Type B pancreatic cell (in vitro differentiated cells): Measurements from ENCODE around the gene KDM5B. TPM values are rescaled to one million over a fixed set of nuclear protein-coding genes. Genes with fewer than 3 reads are reported as not detected.

Experiments used
- DNase-seq: peaks from one replicate; pipeline ENCODE4 v3.0.0; 2021; ENCODE audit warnings: mixed read lengths; ENCODE audit not compliant: unreplicated experiment; ENCODE audit errors: extremely low spot score
- H3K27ac Mint-ChIP-seq: 2 replicates; pipeline ENCODE4 v1.8.0; 2021; ENCODE audit warnings: mild to moderate bottlenecking, mixed read lengths
- H3K27me3 Mint-ChIP-seq: 2 replicates; pipeline ENCODE4 v1.8.0; 2021; ENCODE audit warnings: mixed read lengths
- H3K36me3 Mint-ChIP-seq: 2 replicates; pipeline ENCODE4 v1.8.0; 2021; ENCODE audit warnings: mixed read lengths
- H3K4me1 Mint-ChIP-seq: one replicate; pipeline ENCODE4 v1.8.0; 2021; ENCODE audit warnings: mixed read lengths; ENCODE audit not compliant: unreplicated experiment
- H3K4me3 Mint-ChIP-seq: 2 replicates; pipeline ENCODE4 v1.8.0; 2021; ENCODE audit warnings: mild to moderate bottlenecking, mixed read lengths
- H3K9me3 Mint-ChIP-seq: 2 replicates; pipeline ENCODE4 v1.8.0; 2021; ENCODE audit warnings: mixed read lengths
- long read RNA-seq: library from polyadenylated mRNA; unstranded; transcript quantifications from one replicate; pipeline ENCODE4 v2.0.0, GENCODE V29; 2020
- total RNA-seq: library from RNA; stranded (reverse); gene quantifications from 2 replicates; pipeline ENCODE4 v1.2.1, GENCODE V29; 2021; ENCODE audit warnings: low replicate concordance
- TF ChIP-seq, protein P1 (sequence below): fragments of 200-600 bp; sonication (generic); conservative IDR thresholded peaks from 2 replicates; pipeline ENCODE4 v1.5.0; 2021; ENCODE audit warnings: antibody characterized with exemption, mild to moderate bottlenecking

Gene KDM5B
- 165 and 182 TPM in 2 replicates for total RNA-seq
- long read RNA-seq, full-length matches to known transcripts = 36 of 168 reads
- long read RNA-seq, partial matches to known transcripts = 123 of 168 reads
- long read RNA-seq, other reads (novel, unspliced or antisense) = 9 of 168 reads

DNA sequence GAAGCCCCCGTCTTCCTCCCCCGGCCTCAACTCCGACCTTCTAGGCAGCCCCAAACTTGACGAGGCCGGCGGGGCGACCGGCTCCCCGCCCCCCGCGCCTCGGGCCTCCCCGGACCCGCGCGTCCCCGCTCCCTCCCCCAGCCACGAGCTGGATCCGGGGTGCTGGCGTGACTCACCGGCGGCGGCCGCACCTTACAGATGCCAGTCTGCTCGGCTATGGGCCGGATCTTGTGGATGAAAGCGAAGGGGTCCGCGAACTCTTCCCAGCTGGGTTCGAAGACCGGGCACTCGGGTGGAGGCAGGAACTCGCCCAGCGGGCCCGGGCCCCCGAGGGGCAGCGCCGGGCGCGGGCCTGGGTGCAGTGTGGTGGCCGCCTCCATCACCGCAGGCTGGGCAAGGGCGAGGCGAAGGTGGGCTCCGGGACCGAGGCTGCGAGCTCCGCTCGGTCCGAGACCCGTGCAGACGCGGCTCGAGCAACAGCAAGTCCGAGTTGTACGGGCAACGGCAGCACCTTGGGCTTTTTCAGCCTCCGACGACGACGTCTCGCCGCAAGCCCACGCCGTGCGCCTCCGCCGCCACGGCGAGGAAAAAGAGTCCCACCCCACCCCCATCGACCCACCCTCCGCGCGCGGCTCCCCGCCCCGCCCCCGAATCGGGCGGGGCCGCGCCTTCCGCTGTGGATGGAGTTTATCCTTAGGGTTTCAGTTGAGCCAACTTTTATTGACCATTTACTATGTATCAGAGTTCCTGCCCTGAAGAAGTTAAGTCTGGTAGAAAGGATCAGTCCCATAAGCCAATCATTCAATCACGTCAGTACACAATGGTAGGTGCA lies at the start of gene KDM5B:
KDM5B (minus strand) TSS at position 496 of the 832 bp plus-strand sequence; CDS start at position 380, 116 bp downstream.
- Mint-ChIP-seq H3K9me3 (no peaks in the 10 kb centered on the region), H3K27ac (peak within 1 kb of the TSS; percentile 87), H3K4me1 (peaks cover 53% of the 10 kb centered on the region), H3K4me3 (peak within 1 kb of the TSS; percentile 88), H3K36me3 (no peaks in the 10 kb centered on the region), H3K27me3 (peaks cover 5% of the 10 kb centered on the region)
- DNase-seq = peak; percentile 81
- TF ChIP-seq, protein P1, sequence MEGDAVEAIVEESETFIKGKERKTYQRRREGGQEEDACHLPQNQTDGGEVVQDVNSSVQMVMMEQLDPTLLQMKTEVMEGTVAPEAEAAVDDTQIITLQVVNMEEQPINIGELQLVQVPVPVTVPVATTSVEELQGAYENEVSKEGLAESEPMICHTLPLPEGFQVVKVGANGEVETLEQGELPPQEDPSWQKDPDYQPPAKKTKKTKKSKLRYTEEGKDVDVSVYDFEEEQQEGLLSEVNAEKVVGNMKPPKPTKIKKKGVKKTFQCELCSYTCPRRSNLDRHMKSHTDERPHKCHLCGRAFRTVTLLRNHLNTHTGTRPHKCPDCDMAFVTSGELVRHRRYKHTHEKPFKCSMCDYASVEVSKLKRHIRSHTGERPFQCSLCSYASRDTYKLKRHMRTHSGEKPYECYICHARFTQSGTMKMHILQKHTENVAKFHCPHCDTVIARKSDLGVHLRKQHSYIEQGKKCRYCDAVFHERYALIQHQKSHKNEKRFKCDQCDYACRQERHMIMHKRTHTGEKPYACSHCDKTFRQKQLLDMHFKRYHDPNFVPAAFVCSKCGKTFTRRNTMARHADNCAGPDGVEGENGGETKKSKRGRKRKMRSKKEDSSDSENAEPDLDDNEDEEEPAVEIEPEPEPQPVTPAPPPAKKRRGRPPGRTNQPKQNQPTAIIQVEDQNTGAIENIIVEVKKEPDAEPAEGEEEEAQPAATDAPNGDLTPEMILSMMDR = no peak

DNA sequence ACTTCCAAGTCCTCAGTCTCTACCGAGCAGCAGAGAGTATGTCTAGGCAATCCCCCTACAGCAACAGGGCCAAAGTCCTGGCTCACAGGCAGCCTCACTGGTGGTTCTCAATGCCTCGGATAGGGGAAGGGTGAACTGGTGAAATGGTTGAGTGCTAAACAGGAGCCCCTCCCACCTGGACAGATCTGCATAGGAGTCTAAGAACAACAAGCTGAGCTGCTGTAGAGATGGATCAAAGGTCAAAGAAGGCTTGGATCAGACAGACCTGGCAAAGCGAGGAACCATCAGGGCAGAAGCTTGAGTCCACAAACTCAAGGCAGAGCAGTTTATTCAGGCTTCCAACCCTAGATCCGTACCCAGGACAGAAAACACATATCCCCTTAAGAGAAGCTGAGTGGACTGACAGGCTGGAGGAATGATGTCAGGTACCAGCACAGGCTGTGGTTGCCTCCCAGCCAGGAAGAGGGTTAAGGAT lies 49.0 kb upstream of the KDM5B start:
- peaks cover 10% of the 10 kb centered on the region for H3K36me3 Mint-ChIP-seq
- no peak overlapping the region for H3K27ac Mint-ChIP-seq

DNA sequence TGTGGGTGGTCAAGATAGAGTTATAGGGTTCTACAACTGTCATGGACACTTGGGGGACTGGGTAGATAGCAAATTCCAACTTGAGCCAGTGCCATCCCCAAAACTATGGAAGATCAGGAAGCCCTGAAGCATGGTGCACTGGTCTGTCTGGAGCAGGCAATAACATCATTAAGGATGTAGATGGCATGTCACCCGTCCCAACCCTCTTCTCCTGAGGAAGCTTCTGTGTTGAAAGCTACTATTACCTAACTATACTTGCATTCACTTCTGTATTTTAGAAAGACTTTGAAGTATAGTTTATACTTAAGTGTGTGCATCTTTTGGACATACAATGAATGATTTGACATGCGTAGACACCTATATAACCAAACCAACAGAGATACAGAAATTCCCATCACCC lies 47.8 kb upstream of the KDM5B start:
- no peak overlapping the region for H3K4me3 Mint-ChIP-seq
- H3K27me3 Mint-ChIP-seq = no peaks in the 10 kb centered on the region
- no peaks in the 10 kb centered on the region for H3K9me3 Mint-ChIP-seq
- peaks cover 4% of the 10 kb centered on the region for H3K4me1 Mint-ChIP-seq
- H3K27ac Mint-ChIP-seq = no peak overlapping the region
- TF ChIP-seq, protein P1 = no peak
- H3K36me3 Mint-ChIP-seq = peaks cover 10% of the 10 kb centered on the region
- DNase-seq = no peak

More for the DNA sequence above, 49.0 kb upstream of the KDM5B start:
- Mint-ChIP-seq H3K27me3 (no peaks in the 10 kb centered on the region), H3K9me3 (no peaks in the 10 kb centered on the region), H3K4me1 (peaks cover 10% of the 10 kb centered on the region), H3K4me3 (peak overlapping the region; percentile 41)
- DNase-seq = no peak
- TF ChIP-seq, protein P1 = no peak

DNA sequence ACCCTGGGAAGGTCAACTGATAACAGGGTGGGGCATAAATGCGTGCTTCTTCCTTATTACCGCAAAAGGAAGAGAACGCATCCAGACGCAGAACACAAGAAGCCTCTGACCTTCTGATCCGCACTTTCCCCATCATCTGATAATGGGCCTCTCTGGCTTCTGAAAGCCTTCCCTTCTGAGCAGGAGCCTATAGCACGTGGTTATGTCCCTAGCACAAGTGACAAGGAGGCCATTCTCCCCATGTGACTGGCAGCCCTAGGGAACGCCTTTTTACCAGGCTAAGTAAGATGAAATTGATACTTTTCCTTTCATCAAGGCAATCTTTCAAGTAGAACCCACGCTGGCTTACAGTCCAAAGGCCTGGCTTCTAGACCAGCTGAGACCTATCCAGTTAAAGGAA lies 46.6 kb upstream of the KDM5B start:
- no peaks in the 10 kb centered on the region for H3K9me3 Mint-ChIP-seq

DNA sequence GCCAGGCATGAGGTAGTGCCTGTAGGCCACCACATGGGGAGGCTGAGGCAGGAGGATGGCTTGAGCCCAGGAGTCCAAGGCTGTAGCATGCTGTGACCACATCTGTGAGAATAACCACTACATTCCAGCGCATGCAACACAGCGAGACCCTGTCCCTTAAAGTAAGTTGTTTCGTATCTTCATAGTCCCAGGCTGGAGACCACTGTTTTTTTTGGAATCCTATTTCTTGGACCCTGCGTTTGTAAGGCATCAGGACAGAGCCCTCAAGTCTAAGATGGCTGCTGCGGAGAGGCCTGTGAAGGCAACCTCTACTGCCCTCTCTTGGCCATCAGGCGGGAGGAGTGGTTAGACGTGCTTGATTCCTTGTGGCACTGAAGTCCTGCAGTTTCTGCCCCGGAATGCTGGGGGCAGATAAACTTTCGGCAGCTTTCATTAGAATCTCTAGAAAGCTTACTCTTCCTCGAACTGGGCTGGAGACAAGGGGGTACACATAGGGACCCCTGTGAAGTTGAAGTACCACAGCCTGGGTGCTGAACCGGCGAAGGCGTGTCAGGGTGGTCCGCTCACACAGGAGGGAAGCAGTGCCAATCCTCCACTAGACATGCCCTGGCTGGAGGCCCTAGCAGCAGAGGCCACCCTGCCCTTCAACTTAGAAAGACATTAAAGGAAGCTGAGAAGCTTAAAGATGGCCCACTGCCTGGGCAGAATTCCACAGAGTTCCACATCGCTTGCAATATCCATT lies 44.1 kb upstream of the KDM5B start:
- peaks cover 10% of the 10 kb centered on the region for H3K36me3 Mint-ChIP-seq
- no peak overlapping the region for H3K4me3 Mint-ChIP-seq
- no peak overlapping the region for H3K27ac Mint-ChIP-seq
- H3K27me3 Mint-ChIP-seq = no peaks in the 10 kb centered on the region
- TF ChIP-seq, protein P1 = peak; percentile 74
- H3K4me1 Mint-ChIP-seq = no peaks in the 10 kb centered on the region
- H3K9me3 Mint-ChIP-seq = no peaks in the 10 kb centered on the region
- no peak for DNase-seq

More for the DNA sequence above, 46.6 kb upstream of the KDM5B start:
- Mint-ChIP-seq H3K4me1 (peaks cover 2% of the 10 kb centered on the region), H3K27ac (no peak overlapping the region), H3K4me3 (no peak overlapping the region), H3K36me3 (peaks cover 10% of the 10 kb centered on the region), H3K27me3 (no peaks in the 10 kb centered on the region)
- TF ChIP-seq, protein P1 = no peak
- no peak for DNase-seq
